GM12892 (cell line): ENCODE data around the gene KIF23.

Experiments used
- POLR2A ChIP-seq: IDR thresholded peaks from 2 replicates; pipeline ENCODE4 v1.6.1; 2011; ENCODE audit warnings: low read depth, low read length, control low read depth
- POLR2AphosphoS5 ChIP-seq: IDR thresholded peaks from 2 replicates; pipeline ENCODE4 v1.6.1; 2011; ENCODE audit warnings: low read depth, low read length, control low read depth
- TAF1 ChIP-seq: IDR thresholded peaks from 2 replicates; pipeline ENCODE4 v1.6.1; 2011; ENCODE audit warnings: low read depth, mild to moderate bottlenecking, control low read depth, low read length, borderline replicate concordance

DNA sequence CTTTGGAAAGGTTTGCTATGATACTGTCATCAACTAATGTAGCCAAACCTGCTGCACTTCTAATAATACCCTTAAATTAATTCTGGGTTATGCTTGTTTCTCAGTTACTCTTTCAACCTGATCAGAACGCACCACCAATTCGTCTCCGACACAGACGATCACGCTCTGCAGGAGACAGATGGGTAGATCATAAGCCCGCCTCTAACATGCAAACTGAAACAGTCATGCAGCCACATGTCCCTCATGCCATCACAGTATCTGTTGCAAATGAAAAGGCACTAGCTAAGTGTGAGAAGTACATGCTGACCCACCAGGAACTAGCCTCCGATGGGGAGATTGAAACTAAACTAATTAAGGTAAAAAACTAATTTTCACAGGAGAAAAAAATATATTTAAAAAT lies 30.5 kb downstream of the KIF23 start:
- TF ChIP-seq POLR2AphosphoS5 (no peak), POLR2A (no peak), TAF1 (no peak)
